Measurements from ENCODE around the gene SPECC1L. TPM values are rescaled to one million over a fixed set of nuclear protein-coding genes. Genes with fewer than 3 reads are reported as not detected.
A peak's percentile ranks its signal among the peaks of the same experiment; 100 is the strongest.

The SPECC1L gene
- total and polyA plus RNA-seq, 2 experiments from 2014 or later: 19.7 to 43.2 TPM

- peaks cover 6% of the 10 kb centered on the region for H3K36me3 ChIP-seq
- no peak for DNase-seq (ENCODE audit: low read depth in 1 of 2, low spot score in 1 of 2)
- H3K4me1 ChIP-seq (ENCODE audit: low read depth): peaks cover 5% of the 10 kb centered on the region
- H3K4me3 ChIP-seq: no peak overlapping the region
- no peaks in the 10 kb centered on the region for H3K9me3 ChIP-seq (ENCODE audit: low read depth)
- no peak overlapping the region for H3K27ac ChIP-seq
- no peaks in the 10 kb centered on the region for H3K27me3 ChIP-seq
- no peak for TF ChIP-seq CTCF (IDR thresholded peaks at IDR 0.05; ENCODE audit: low read depth, low read length)
These were observed 119.5 kb downstream of the SPECC1L start for GRCh38 chr22:24390156-24390555.

GRCh38 chr22:24390576-24390975 is 119.9 kb downstream of the SPECC1L start:
- no peaks in the 10 kb centered on the region for H3K27me3 ChIP-seq
- no peak for TF ChIP-seq CTCF (IDR thresholded peaks at IDR 0.05; ENCODE audit: low read depth, low read length)
- H3K36me3 ChIP-seq: peaks cover 6% of the 10 kb centered on the region
- no peak overlapping the region for H3K27ac ChIP-seq
- no peaks in the 10 kb centered on the region for H3K9me3 ChIP-seq (ENCODE audit: low read depth)
- peak in 1 of 2 donors; percentile 75 for DNase-seq (ENCODE audit: low read depth in 1 of 2, low spot score in 1 of 2)
- peaks cover 5% of the 10 kb centered on the region for H3K4me1 ChIP-seq (ENCODE audit: low read depth)
- H3K4me3 ChIP-seq: no peak overlapping the region

GRCh38 chr22:24391836-24392217 is 121.2 kb downstream of the SPECC1L start:
- peak in 1 of 2 donors; percentile 67 for DNase-seq (ENCODE audit: low read depth in 1 of 2, low spot score in 1 of 2)
- Histone ChIP-seq H3K4me3 (no peak overlapping the region), H3K9me3 (ENCODE audit: low read depth) (no peaks in the 10 kb centered on the region), H3K4me1 (ENCODE audit: low read depth) (peaks cover 5% of the 10 kb centered on the region), H3K36me3 (peaks cover 15% of the 10 kb centered on the region), H3K27me3 (no peaks in the 10 kb centered on the region), H3K27ac (no peak overlapping the region)
- no peak for TF ChIP-seq CTCF (IDR thresholded peaks at IDR 0.05; ENCODE audit: low read depth, low read length)

- Histone ChIP-seq H3K9me3 (ENCODE audit: low read depth) (no peaks in the 10 kb centered on the region), H3K4me1 (ENCODE audit: low read depth) (peaks cover 5% of the 10 kb centered on the region), H3K4me3 (no peak overlapping the region), H3K27ac (no peak overlapping the region), H3K36me3 (peaks cover 18% of the 10 kb centered on the region), H3K27me3 (no peaks in the 10 kb centered on the region)
- no peak for DNase-seq (ENCODE audit: low read depth in 1 of 2, low spot score in 1 of 2)
- TF ChIP-seq CTCF (IDR thresholded peaks at IDR 0.05; ENCODE audit: low read depth, low read length): no peak
These were observed 121.7 kb downstream of the SPECC1L start for GRCh38 chr22:24392218-24392931.

GRCh38 chr22:24393012-24393559 is 122.5 kb downstream of the SPECC1L start:
- Histone ChIP-seq H3K27ac (no peak overlapping the region), H3K4me1 (ENCODE audit: low read depth) (peaks cover 5% of the 10 kb centered on the region), H3K36me3 (peaks cover 19% of the 10 kb centered on the region), H3K9me3 (ENCODE audit: low read depth) (no peaks in the 10 kb centered on the region), H3K4me3 (no peak overlapping the region), H3K27me3 (no peaks in the 10 kb centered on the region)
- DNase-seq (ENCODE audit: low read depth in 1 of 2, low spot score in 1 of 2): no peak
- TF ChIP-seq CTCF (IDR thresholded peaks at IDR 0.05; ENCODE audit: low read depth, low read length): no peak
